ENCODE data around the gene SPRING1. TPM values are rescaled to one million over a fixed set of nuclear protein-coding genes. Genes with fewer than 3 reads are reported as not detected.

Gene SPRING1
- total and polyA plus RNA-seq, 4 donors, result 6.0 to 11.7 (median 8.4) TPM

GRCh38 chr12:116750298-116750697 is 12.4 kb upstream of the SPRING1 start:
- no peaks in the 10 kb centered on the region for H3K9me3 ChIP-seq (ENCODE audit: control insufficient read depth in 4 of 4, low read length in 3 of 4)
- TF ChIP-seq MAX (IDR thresholded peaks at IDR 0.05) (no peak), TAF1 (conservative IDR thresholded peaks at IDR 0.05) (no peak), NR2F2 (IDR thresholded peaks at IDR 0.05) (no peak), JUND (IDR thresholded peaks at IDR 0.05) (no peak), EGR1 (IDR thresholded peaks at IDR 0.05; ENCODE audit: low read depth in 2 of 2) (no peak), ZBTB33 (IDR thresholded peaks at IDR 0.05) (no peak), FOXA1 (IDR thresholded peaks at IDR 0.05) (no peak), FOXA2 (IDR thresholded peaks at IDR 0.05) (no peak), SP1 (IDR thresholded peaks at IDR 0.05) (no peak), REST (IDR thresholded peaks at IDR 0.05) (no peak), GABPA (IDR thresholded peaks at IDR 0.05 in 1 of 2, conservative IDR thresholded peaks at IDR 0.05 in 1 of 2) (no peak), ATF3 (IDR thresholded peaks at IDR 0.05) (no peak), RAD21 (IDR thresholded peaks at IDR 0.05) (no peak), CTCF (IDR thresholded peaks at IDR 0.05; ENCODE audit: low read depth, low read length, missing input control) (no peak), YY1 (IDR thresholded peaks at IDR 0.05) (no peak), HNF4A (conservative IDR thresholded peaks at IDR 0.05) (no peak), HNF4G (IDR thresholded peaks at IDR 0.05) (no peak)
- WGBS, result 93% methylated on average over 4 of the region's 4 CpGs

GRCh38 chr12:116749884-116750283 is 12.0 kb upstream of the SPRING1 start:
- DNase-seq (ENCODE audit: low spot score), result no peak
- 97% methylated on average over 26 of the region's 26 CpGs for WGBS

More at GRCh38 chr12:116750298-116750697, 12.4 kb upstream of the SPRING1 start:
- no peak for DNase-seq (ENCODE audit: low spot score)
- H3K36me3 ChIP-seq (ENCODE audit: control insufficient read depth in 4 of 4, insufficient read depth in 3 of 4, low read depth in 1 of 4, low read length in 3 of 4), result no peaks in the 10 kb centered on the region
- no peaks in the 10 kb centered on the region for H3K27me3 ChIP-seq (ENCODE audit: control insufficient read depth in 4 of 4, insufficient read depth in 4 of 4, low read length in 3 of 4)
- H3K9ac ChIP-seq (ENCODE audit: low read depth in 1 of 2, low read length in 2 of 2), result no peak overlapping the region
- no peak overlapping the region for H3K27ac ChIP-seq (ENCODE audit: low read depth in 1 of 2, low read length in 2 of 2)
- no peaks in the 10 kb centered on the region for H3K4me1 ChIP-seq (ENCODE audit: control insufficient read depth in 4 of 4, insufficient read depth in 4 of 4, low read length in 3 of 4)
- H3K4me3 ChIP-seq (ENCODE audit: low read depth in 1 of 3, low read length in 3 of 3), result no peak overlapping the region

More at GRCh38 chr12:116749884-116750283, 12.0 kb upstream of the SPRING1 start:
- Histone ChIP-seq H3K9ac (ENCODE audit: low read depth in 1 of 2, low read length in 2 of 2) (no peak overlapping the region), H3K4me1 (ENCODE audit: control insufficient read depth in 4 of 4, insufficient read depth in 4 of 4, low read length in 3 of 4) (no peaks in the 10 kb centered on the region), H3K9me3 (ENCODE audit: control insufficient read depth in 4 of 4, low read length in 3 of 4) (no peaks in the 10 kb centered on the region), H3K27me3 (ENCODE audit: control insufficient read depth in 4 of 4, insufficient read depth in 4 of 4, low read length in 3 of 4) (no peaks in the 10 kb centered on the region), H3K27ac (ENCODE audit: low read depth in 1 of 2, low read length in 2 of 2) (no peak overlapping the region), H3K36me3 (ENCODE audit: control insufficient read depth in 4 of 4, insufficient read depth in 3 of 4, low read depth in 1 of 4, low read length in 3 of 4) (no peaks in the 10 kb centered on the region), H3K4me3 (ENCODE audit: low read depth in 1 of 3, low read length in 3 of 3) (no peak overlapping the region)
- TF ChIP-seq FOXA2 (IDR thresholded peaks at IDR 0.05), result no peak
